Adrenal gland (tissue), 12 donors: ENCODE results near the gene UBAC2. TPM values are rescaled to one million over a fixed set of nuclear protein-coding genes. Genes with fewer than 3 reads are reported as not detected.

Source experiments
- DNase-seq, 7 donors: peaks; one replicate each; pipeline ENCODE4 v3.0.0-alpha.2; 2019 to 2020
- H3K27ac ChIP-seq, 5 donors: fragments of 200-600 bp; sonication (generic) in 4 of 5; 1 replicate in 3 of 5; 2 replicates in 2 of 5; pipeline versions ENCODE4 v1.5.1 to v1.8.0; 2016 to 2020; ENCODE audit warnings: mild to moderate bottlenecking in 1 of 5
- H3K27me3 ChIP-seq: fragments of 200-600 bp; 2 replicates; pipeline ENCODE4 v1.8.0; 2021
- H3K36me3 ChIP-seq, 2 donors: fragments of 200-600 bp; replicated peaks in 1 of 2; 1 replicate in 1 of 2; 2 replicates in 1 of 2; pipeline versions ENCODE4 v1.5.1 to v1.8.0; 2018 to 2022
- H3K4me1 ChIP-seq, 2 donors: fragments of 200-600 bp; replicated peaks in 1 of 2; 1 replicate in 1 of 2; 2 replicates in 1 of 2; pipeline versions ENCODE4 v1.5.1 to v1.8.0; 2018 to 2021
- H3K4me3 ChIP-seq, 4 donors: fragments of 200-600 bp; sonication (generic) in 3 of 4; one replicate each; pipeline ENCODE4 v1.5.1; 2016 to 2018
- H3K9me3 ChIP-seq, 3 donors: fragments of 200-600 bp; sonication (generic) in 1 of 3; replicated peaks in 1 of 3; 1 replicate in 2 of 3; 2 replicates in 1 of 3; pipeline versions ENCODE4 v1.5.1 to v1.8.0; 2016 to 2021
- POLR2A ChIP-seq, 2 donors: fragments of 450-650 bp; IDR thresholded peaks; one replicate each; pipeline ENCODE4 v1.6.1; 2017; ENCODE audit warnings: antibody characterized with exemption in 2 of 2, mild to moderate bottlenecking in 2 of 2, moderate library complexity in 1 of 2
- WGBS, 4 donors: extraction: QIAGEN DNeasy Blood & Tissue Kit in 2 of 4; methylation state at CpG; one replicate each; pipeline versions ENCODE4 v1.1.5 to v1.1.7; 2013 to 2017; 5-methylcytosine and 5-hydroxymethylcytosine counted together
- intact Hi-C, 2 donors: fragments of 100-400 bp; cut with DNase I; formaldehyde crosslinking; loops; one replicate each; pipeline versions ENCODE4 v1.14.1 to v1.15.0; 2022 to 2023
- polyA plus RNA-seq, 3 donors: library from polyadenylated mRNA; stranded (reverse); fragments of 200-250 nt in 2 of 3; fragments of 350-450 nt in 1 of 3; fragmentation: Illumina TruSeq in 1 of 3; extraction: RNeasy Lipid Tissue Mini Kit (QIAGEN cat#74804) in 1 of 3; gene quantifications; one replicate each; pipeline ENCODE4 v1.2.3, GENCODE V29; 2013 to 2014
- total RNA-seq, 9 donors: library from RNA; depleted of rRNA in 4 of 9; stranded (reverse); fragments of >200 nt in 4 of 9; fragments of 120-200 nt in 1 of 9; fragmentation: NEBNext Ultra II Directional in 1 of 9; extraction: Animal tissue kit (Norgen Biotek cat#: 25700) in 1 of 9; gene quantifications; one replicate each; pipeline versions ENCODE4 v1.1.0 to v1.2.4, GENCODE V29; 2013 to 2023
- TF ChIP-seq, protein P1 (sequence below), 6 experiments: fragments of 450-650 bp in 4 of 6; fragments of 200-600 bp in 2 of 6; sonication (generic) in 1 of 6; IDR thresholded peaks; 1 replicate in 5 of 6; 2 replicates in 1 of 6; pipeline versions ENCODE4 v1.5.1 to v1.8.0; 2016 to 2021; ENCODE audit warnings: antibody characterized with exemption in 6 of 6, mild to moderate bottlenecking in 2 of 6, moderate library complexity in 1 of 6
- donor health status: healthy with polysubstance abuse.
- donor health status: Bipolar disorder and iron deficiency.
- donor health status: DM: yes; HTN: yes; CAD: no.
- donor health status: DM: no; HTN: no; CAD: no.
- donor health status: DM: no; HTN: no; CAD: no.
- donor health status: DM: yes; HTN: yes; CAD: no.

UBAC2 gene
- total and polyA plus RNA-seq, 12 donors = 46.3 to 67.8 (median 53.5) TPM

DNA sequence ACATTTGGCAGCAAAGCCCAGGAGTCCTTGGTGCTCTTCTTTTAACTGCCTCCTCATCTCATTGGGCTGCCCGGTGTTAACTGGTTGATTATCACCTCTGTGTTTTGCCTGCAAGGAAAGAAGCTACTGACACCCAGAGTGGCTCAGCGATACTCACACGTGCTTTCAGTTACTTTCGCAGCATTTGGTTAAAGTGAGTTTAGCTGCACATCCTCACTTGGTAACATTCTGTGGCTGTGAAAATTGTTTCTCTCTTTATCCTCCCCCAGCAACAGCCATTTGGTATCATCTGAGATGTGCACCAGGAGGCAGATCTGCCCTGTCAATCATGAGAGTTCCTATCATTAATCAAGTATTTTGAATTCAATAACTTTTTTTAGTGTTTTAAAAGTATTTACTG is 151.1 kb downstream of the UBAC2 start:
- no peak overlapping the region for H3K27ac ChIP-seq
- intact Hi-C loops = no loop called here

DNA sequence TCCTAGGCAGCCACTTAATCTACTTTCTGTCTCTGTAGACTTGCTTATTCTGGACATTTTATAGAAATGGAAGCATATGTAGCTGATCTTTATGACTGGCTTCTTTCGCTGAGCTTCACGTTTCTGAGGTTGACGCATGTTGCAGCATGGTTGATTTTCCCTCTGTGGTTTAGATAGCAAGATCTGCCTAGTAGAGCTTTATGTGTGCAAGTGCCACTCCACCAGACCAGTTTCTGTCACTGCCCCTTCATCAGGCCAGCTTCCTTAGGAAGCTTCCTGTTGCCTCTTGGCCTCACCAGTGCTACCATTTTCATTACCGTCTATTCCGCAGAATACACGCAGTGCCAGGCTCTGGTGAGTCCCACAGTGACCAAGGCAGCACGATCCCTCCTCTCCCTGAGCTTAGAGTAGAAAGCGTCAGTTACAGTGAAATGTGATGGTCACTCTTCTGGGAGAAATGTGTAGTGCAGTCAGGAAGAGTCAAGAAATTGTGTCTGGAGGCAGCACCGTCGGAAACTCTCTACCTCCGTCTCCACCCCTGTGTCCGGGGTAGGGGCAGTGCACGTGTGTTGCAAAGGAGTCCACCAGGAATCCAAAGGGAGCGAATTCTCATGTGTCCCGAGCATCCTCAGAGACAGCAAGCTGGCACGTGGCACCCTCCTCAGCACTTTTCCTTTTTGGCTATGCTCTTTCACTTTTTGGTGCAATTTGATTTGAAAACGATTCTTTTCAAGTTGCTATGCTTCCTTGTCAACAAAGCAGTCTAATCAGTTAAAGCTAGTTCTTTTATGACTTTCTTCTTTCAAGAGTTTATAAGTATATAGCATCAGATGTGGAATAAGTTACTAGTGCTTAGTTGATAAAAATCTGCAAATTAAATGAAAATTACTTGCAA is 151.9 kb downstream of the UBAC2 start:
- H3K36me3 ChIP-seq = no peaks in the 10 kb centered on the region
- H3K4me3 ChIP-seq = no peak overlapping the region
- TF ChIP-seq POLR2A (IDR thresholded peaks at IDR 0.05) = no peak
- TF ChIP-seq, protein P1, sequence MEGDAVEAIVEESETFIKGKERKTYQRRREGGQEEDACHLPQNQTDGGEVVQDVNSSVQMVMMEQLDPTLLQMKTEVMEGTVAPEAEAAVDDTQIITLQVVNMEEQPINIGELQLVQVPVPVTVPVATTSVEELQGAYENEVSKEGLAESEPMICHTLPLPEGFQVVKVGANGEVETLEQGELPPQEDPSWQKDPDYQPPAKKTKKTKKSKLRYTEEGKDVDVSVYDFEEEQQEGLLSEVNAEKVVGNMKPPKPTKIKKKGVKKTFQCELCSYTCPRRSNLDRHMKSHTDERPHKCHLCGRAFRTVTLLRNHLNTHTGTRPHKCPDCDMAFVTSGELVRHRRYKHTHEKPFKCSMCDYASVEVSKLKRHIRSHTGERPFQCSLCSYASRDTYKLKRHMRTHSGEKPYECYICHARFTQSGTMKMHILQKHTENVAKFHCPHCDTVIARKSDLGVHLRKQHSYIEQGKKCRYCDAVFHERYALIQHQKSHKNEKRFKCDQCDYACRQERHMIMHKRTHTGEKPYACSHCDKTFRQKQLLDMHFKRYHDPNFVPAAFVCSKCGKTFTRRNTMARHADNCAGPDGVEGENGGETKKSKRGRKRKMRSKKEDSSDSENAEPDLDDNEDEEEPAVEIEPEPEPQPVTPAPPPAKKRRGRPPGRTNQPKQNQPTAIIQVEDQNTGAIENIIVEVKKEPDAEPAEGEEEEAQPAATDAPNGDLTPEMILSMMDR (IDR thresholded peaks at IDR 0.05) = no peak
- H3K4me1 ChIP-seq = peaks cover 21 to 37% of the 10 kb centered on the region in 2 donors
- intact Hi-C loops = no loop called here
- no peak for DNase-seq
- H3K9me3 ChIP-seq = no peaks in the 10 kb centered on the region
- H3K27me3 ChIP-seq = no peaks in the 10 kb centered on the region
- H3K27ac ChIP-seq = no peak overlapping the region
- WGBS, 4 donors = 90 to 97% (median 93%) methylated on average over 17 of the region's 17 CpGs

More for the DNA sequence above, 151.1 kb downstream of the UBAC2 start:
- Histone ChIP-seq H3K4me1 (peaks cover 13 to 28% of the 10 kb centered on the region in 2 donors), H3K4me3 (no peak overlapping the region), H3K27me3 (no peaks in the 10 kb centered on the region), H3K36me3 (no peaks in the 10 kb centered on the region), H3K9me3 (no peaks in the 10 kb centered on the region)
- WGBS, 4 donors = 83 to 93% (median 90%) methylated on average over 4 of the region's 4 CpGs
- TF ChIP-seq POLR2A (IDR thresholded peaks at IDR 0.05) = no peak
- TF ChIP-seq, protein P1 (IDR thresholded peaks at IDR 0.05) = no peak
- DNase-seq = no peak

DNA sequence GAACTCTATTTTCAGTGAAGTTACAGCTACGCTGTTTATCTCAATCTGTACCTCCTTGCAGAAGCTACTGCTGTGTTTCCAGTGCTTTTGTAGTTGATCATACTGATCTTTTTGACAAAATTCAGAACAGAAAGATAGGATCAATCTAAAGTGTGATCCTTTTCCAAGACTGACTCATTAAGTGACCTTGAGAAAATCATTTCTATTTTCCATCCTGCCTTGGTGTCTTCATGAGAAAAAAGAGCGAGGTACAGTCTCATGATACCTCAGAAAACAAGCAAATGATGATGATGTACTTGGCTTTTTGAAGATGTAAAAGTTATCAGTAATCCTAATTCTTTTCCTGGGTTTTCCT is 152.6 kb downstream of the UBAC2 start:
- TF ChIP-seq, protein P1 (IDR thresholded peaks at IDR 0.05) = no peak
- TF ChIP-seq POLR2A (IDR thresholded peaks at IDR 0.05) = no peak
- no peak for DNase-seq
- Histone ChIP-seq H3K9me3 (no peaks in the 10 kb centered on the region), H3K27ac (no peak overlapping the region), H3K4me1 (peaks cover 23 to 40% of the 10 kb centered on the region in 2 donors), H3K27me3 (no peaks in the 10 kb centered on the region), H3K36me3 (no peaks in the 10 kb centered on the region), H3K4me3 (no peak overlapping the region)
- WGBS, 4 donors = 48 to 76% (median 63%) methylated on average over 2 of the region's 2 CpGs
- intact Hi-C loops = no loop called here

DNA sequence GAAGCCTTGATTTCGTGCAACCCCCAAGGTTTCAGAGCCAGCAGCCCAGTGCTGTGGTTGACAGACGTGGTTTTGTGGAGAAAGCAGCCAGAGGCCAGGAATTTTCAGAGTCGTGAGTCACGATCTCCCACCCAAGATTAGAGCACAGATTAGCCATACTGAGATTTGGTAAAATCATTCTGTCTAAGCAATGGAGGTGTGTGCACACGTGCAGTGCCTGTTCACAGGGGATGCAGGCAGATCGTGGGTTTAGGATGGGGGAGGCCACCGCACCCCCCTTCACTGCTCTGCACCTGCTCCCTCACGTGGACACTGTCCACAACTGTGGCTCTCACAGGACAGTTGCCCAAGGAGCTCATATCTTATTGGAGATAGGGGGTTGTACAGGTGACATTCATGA is 153.2 kb downstream of the UBAC2 start:
- no peaks in the 10 kb centered on the region for H3K27me3 ChIP-seq
- no peak for DNase-seq
- TF ChIP-seq, protein P1 (IDR thresholded peaks at IDR 0.05) = no peak
- intact Hi-C loops = no loop called here
- peaks cover 23 to 40% of the 10 kb centered on the region in 2 donors for H3K4me1 ChIP-seq
- 89 to 98% (median 92%) methylated on average over 6 to 8 of the region's 8 CpGs for WGBS, 4 donors
- no peak overlapping the region for H3K4me3 ChIP-seq
- no peaks in the 10 kb centered on the region for H3K9me3 ChIP-seq
- H3K27ac ChIP-seq = no peak overlapping the region
- no peaks in the 10 kb centered on the region for H3K36me3 ChIP-seq
